ENCODE data around the gene TLX3. TPM values are rescaled to one million over a fixed set of nuclear protein-coding genes. Genes with fewer than 3 reads are reported as not detected.

TLX3 gene
- total and polyA plus RNA-seq, 3 experiments from 2014 or later = not detected

GRCh38 chr5:171309276-171310211 is 496 bp downstream of the TLX3 start:
- no peak overlapping the region for H3K4me3 ChIP-seq (ENCODE audit: low read length)
- Mint-ChIP-seq H3K4me3 (no peak overlapping the region), H3K4me1 (peaks cover 27 to 44% (median 29%) of the 10 kb centered on the region in 3 donors), H3K36me3 (peaks cover 0 to 4% (median 0%) of the 10 kb centered on the region in 3 donors), H3K27ac (no peak overlapping the region), H3K9me3 (peaks cover 0 to 6% (median 0%) of the 10 kb centered on the region in 5 donors), H3K27me3 (peaks cover 64 to 69% of the 10 kb centered on the region in 2 donors)
- H3K36me3 ChIP-seq (ENCODE audit: insufficient read depth, low read length) = no peaks in the 10 kb centered on the region
- peaks cover 36% of the 10 kb centered on the region for H3K27me3 ChIP-seq (ENCODE audit: insufficient read depth, low read length, poor library complexity, severe bottlenecking)
- DNase-seq = no peak
- H3K4me1 ChIP-seq (ENCODE audit: insufficient read depth, low read length) = no peaks in the 10 kb centered on the region
- H3K9me3 ChIP-seq (ENCODE audit: low read length) = no peaks in the 10 kb centered on the region
- ChIA-PET CTCF (no interaction called here), POLR2A (no interaction called here)
- H3K27ac ChIP-seq (ENCODE audit: low read depth, low read length) = no peak overlapping the region

GRCh38 chr5:171310212-171310818 is 1.3 kb downstream of the TLX3 start:
- no peak overlapping the region for H3K27ac Mint-ChIP-seq
- Histone ChIP-seq H3K9me3 (ENCODE audit: low read length) (no peaks in the 10 kb centered on the region), H3K4me3 (ENCODE audit: low read length) (no peak overlapping the region), H3K36me3 (ENCODE audit: insufficient read depth, low read length) (no peaks in the 10 kb centered on the region), H3K4me1 (ENCODE audit: insufficient read depth, low read length) (no peaks in the 10 kb centered on the region), H3K27ac (ENCODE audit: low read depth, low read length) (no peak overlapping the region), H3K27me3 (ENCODE audit: insufficient read depth, low read length, poor library complexity, severe bottlenecking) (peaks cover 30% of the 10 kb centered on the region)
- H3K9me3 Mint-ChIP-seq = peaks cover 0 to 6% (median 0%) of the 10 kb centered on the region in 5 donors
- peaks cover 61 to 64% of the 10 kb centered on the region in 2 donors for H3K27me3 Mint-ChIP-seq
- no peak for DNase-seq
- CTCF ChIA-PET = no interaction called here
- H3K4me3 Mint-ChIP-seq = peak overlapping the region in 3 of 7 donors; percentile 11 to 63 (median 46)
- peaks cover 27 to 44% (median 29%) of the 10 kb centered on the region in 3 donors for H3K4me1 Mint-ChIP-seq
- peaks cover 0 to 4% (median 0%) of the 10 kb centered on the region in 3 donors for H3K36me3 Mint-ChIP-seq
- POLR2A ChIA-PET = no interaction called here

DNA sequence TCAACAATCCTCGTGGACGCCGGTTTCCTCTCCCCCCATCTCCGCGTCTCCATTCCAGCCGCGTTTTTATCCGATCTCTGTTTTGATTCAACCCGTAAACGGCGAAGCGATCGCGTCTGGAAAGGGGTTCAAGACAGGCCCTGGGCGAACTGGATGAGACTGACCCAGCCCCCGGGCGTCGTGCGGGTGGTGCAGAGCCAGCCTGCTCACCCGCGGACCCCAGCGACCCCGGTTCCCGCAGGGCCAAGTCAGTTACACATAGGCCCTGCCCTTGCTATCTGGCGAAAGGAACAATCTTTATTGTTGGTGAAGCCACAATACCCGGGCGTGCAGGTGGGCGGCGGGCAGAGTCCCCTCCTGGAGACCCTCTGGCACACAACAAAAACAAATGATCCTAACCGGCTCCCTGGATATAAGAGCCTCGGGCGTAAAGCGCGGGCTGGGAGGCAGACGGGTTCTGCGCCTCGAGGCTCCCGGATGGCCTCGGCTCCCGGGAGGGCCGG is 1.8 kb downstream of the TLX3 start:
- Mint-ChIP-seq H3K27me3 (peaks cover 58 to 61% of the 10 kb centered on the region in 2 donors), H3K36me3 (peaks cover 0 to 4% (median 0%) of the 10 kb centered on the region in 3 donors), H3K9me3 (peaks cover 0 to 6% (median 0%) of the 10 kb centered on the region in 5 donors), H3K4me3 (peak overlapping the region in 3 of 7 donors; percentile 26 to 63 (median 46)), H3K27ac (no peak overlapping the region), H3K4me1 (peaks cover 28 to 49% (median 29%) of the 10 kb centered on the region in 3 donors)
- H3K36me3 ChIP-seq (ENCODE audit: insufficient read depth, low read length) = no peaks in the 10 kb centered on the region
- DNase-seq = no peak
- CTCF ChIA-PET = no interaction called here
- no peak overlapping the region for H3K4me3 ChIP-seq (ENCODE audit: low read length)
- H3K27me3 ChIP-seq (ENCODE audit: insufficient read depth, low read length, poor library complexity, severe bottlenecking) = peaks cover 25% of the 10 kb centered on the region
- POLR2A ChIA-PET = no interaction called here
- H3K27ac ChIP-seq (ENCODE audit: low read depth, low read length) = no peak overlapping the region
- H3K4me1 ChIP-seq (ENCODE audit: insufficient read depth, low read length) = no peaks in the 10 kb centered on the region
- H3K9me3 ChIP-seq (ENCODE audit: low read length) = no peaks in the 10 kb centered on the region

GRCh38 chr5:171311322-171312077 is 2.5 kb downstream of the TLX3 start:
- H3K36me3 ChIP-seq (ENCODE audit: insufficient read depth, low read length) = no peaks in the 10 kb centered on the region
- no peak overlapping the region for H3K4me3 ChIP-seq (ENCODE audit: low read length)
- no peaks in the 10 kb centered on the region for H3K4me1 ChIP-seq (ENCODE audit: insufficient read depth, low read length)
- H3K27me3 ChIP-seq (ENCODE audit: insufficient read depth, low read length, poor library complexity, severe bottlenecking) = peaks cover 27% of the 10 kb centered on the region
- H3K36me3 Mint-ChIP-seq = peaks cover 0 to 4% (median 0%) of the 10 kb centered on the region in 3 donors
- ChIA-PET POLR2A (no interaction called here), CTCF (no interaction called here)
- no peak overlapping the region for H3K27ac ChIP-seq (ENCODE audit: low read depth, low read length)
- H3K27ac Mint-ChIP-seq = no peak overlapping the region
- peaks cover 0 to 6% (median 0%) of the 10 kb centered on the region in 5 donors for H3K9me3 Mint-ChIP-seq
- H3K4me3 Mint-ChIP-seq = peak overlapping the region in 2 of 7 donors; percentile 39 to 72
- peaks cover 57 to 58% of the 10 kb centered on the region in 2 donors for H3K27me3 Mint-ChIP-seq
- DNase-seq = no peak
- H3K9me3 ChIP-seq (ENCODE audit: low read length) = no peaks in the 10 kb centered on the region
- peaks cover 29 to 52% (median 31%) of the 10 kb centered on the region in 3 donors for H3K4me1 Mint-ChIP-seq

DNA sequence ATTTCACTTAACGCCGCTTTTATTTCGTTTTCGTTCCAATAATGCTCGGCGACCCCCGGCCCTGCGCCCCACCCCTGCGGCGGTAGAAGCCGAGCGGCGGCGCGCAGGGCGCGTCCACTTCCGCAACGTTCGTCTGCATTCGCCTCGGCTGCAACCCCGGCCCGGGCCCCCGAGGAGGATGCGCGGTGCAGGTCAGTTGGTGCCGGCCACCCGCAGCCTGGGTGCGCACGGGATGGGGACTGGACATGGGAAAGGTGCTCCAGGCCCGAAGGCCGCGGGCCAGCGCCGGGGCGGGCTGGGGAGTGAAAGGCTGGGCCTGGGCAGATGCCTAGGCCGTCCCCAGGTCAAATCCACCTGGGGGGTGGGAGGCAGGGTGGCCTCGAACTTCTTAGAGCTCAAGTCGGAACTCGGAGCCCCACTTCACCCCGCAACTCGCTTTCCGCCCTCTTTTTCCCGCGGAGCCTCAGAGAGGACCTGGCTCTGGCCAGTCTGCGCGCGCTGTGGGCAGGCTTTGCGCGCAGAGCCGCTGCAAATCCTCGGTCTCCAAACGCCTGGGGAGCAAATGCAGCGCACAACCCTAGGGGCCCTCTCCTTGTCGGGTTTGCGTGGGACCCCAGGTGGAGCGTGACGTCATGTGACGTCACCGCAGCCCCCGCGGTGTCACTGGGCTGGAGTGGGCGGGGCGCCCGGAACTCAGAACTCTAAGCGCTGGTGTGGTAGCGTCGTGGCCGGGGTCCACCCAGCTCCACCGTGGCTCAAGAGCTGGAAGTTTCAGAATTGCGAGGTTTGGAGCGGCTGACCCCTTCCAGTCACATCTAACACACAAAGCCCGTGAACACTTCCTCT is 3.3 kb downstream of the TLX3 start:
- Histone ChIP-seq H3K4me3 (ENCODE audit: low read length) (no peak overlapping the region), H3K36me3 (ENCODE audit: insufficient read depth, low read length) (no peaks in the 10 kb centered on the region), H3K27me3 (ENCODE audit: insufficient read depth, low read length, poor library complexity, severe bottlenecking) (peaks cover 27% of the 10 kb centered on the region), H3K27ac (ENCODE audit: low read depth, low read length) (no peak overlapping the region), H3K9me3 (ENCODE audit: low read length) (no peaks in the 10 kb centered on the region), H3K4me1 (ENCODE audit: insufficient read depth, low read length) (no peaks in the 10 kb centered on the region)
- CTCF ChIA-PET = no interaction called here
- no peak for DNase-seq
- Mint-ChIP-seq H3K4me3 (peak overlapping the region; percentile 26 to 81 (median 62)), H3K27ac (peak overlapping the region in 1 of 8 donors; percentile 41), H3K9me3 (peaks cover 0 to 6% (median 0%) of the 10 kb centered on the region in 5 donors), H3K36me3 (peaks cover 0 to 4% (median 0%) of the 10 kb centered on the region in 3 donors), H3K4me1 (peaks cover 25 to 57% (median 28%) of the 10 kb centered on the region in 3 donors), H3K27me3 (peaks cover 58 to 59% of the 10 kb centered on the region in 2 donors)
- POLR2A ChIA-PET = no interaction called here

DNA sequence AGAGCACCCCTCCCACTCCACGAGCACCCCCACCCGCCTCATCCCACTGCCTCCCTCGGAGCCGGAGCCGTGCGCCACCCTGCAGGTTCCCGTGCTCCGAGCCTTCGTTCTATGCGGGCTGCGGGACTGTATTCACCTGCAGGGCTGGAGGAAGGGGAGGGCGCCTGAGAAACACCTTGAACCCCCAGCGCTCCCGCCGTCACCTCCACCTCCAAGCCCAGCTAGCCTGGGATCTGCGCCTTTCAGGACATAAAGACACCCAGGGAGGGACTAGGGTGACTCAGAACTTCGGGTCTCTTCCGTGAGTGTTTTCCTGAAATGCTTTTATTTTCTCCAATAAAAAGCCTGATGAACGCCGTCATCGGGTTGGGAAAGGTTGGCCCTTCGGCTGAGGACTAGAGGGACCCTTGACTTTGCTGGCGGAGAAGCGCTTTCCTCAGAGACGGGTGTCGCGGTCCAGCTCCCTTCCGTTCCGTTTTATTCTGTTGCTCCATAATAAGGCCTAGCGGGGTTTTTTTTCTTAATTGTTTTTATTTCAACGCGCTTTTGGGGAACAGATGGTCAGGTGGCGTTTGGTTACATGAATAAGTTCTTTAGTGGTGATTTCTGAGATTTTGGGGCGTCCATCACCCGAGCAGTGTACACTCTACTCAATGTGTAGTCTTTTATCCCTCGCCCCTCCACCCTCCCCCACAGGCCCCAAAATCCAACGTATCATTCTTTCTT is 4.6 kb downstream of the TLX3 start:
- DNase-seq = no peak
- Mint-ChIP-seq H3K36me3 (peaks cover 0 to 4% (median 0%) of the 10 kb centered on the region in 3 donors), H3K9me3 (peaks cover 0 to 5% (median 0%) of the 10 kb centered on the region in 5 donors), H3K27me3 (peaks cover 59 to 61% of the 10 kb centered on the region in 2 donors), H3K27ac (peak overlapping the region in 2 of 8 donors; percentile 34 to 36), H3K4me3 (peak overlapping the region in 6 of 7 donors; percentile 28 to 73 (median 62)), H3K4me1 (peaks cover 19 to 50% (median 22%) of the 10 kb centered on the region in 3 donors)
- Histone ChIP-seq H3K27ac (ENCODE audit: low read depth, low read length) (no peak overlapping the region), H3K36me3 (ENCODE audit: insufficient read depth, low read length) (no peaks in the 10 kb centered on the region), H3K9me3 (ENCODE audit: low read length) (no peaks in the 10 kb centered on the region), H3K27me3 (ENCODE audit: insufficient read depth, low read length, poor library complexity, severe bottlenecking) (peaks cover 21% of the 10 kb centered on the region), H3K4me3 (ENCODE audit: low read length) (no peak overlapping the region), H3K4me1 (ENCODE audit: insufficient read depth, low read length) (no peaks in the 10 kb centered on the region)
- POLR2A ChIA-PET = no interaction called here
- CTCF ChIA-PET = no interaction called here
